IPS-18c (cell line): ENCODE results near the gene TNKS1BP1.
"Not testable (repeated sequence)": the region's sequence is repeated elsewhere in the genome, so short reads cannot be mapped to it uniquely, and the experiment has no call there.

ENCODE experiments used
- H3K4me3 ChIP-seq: 2 replicates; pipeline ENCODE4 v1.7.0; 2013; ENCODE audit warnings: low read depth, mild to moderate bottlenecking, low read length, moderate library complexity; ENCODE audit not compliant: insufficient read depth
- H3K9me3 ChIP-seq: one replicate; pipeline ENCODE4 v1.6.1; 2013; ENCODE audit warnings: mild to moderate bottlenecking, low read length, moderate library complexity; ENCODE audit not compliant: control insufficient read depth, insufficient read depth

TNKS1BP1 gene

GRCh38 chr11:57306940-57307565 lies 17.7 kb downstream of the TNKS1BP1 start:
- Histone ChIP-seq H3K9me3 (no peaks in the 10 kb centered on the region), H3K4me3 (no peak overlapping the region)

- H3K4me3 ChIP-seq = no peak overlapping the region
These were observed 18.4 kb downstream of the TNKS1BP1 start for GRCh38 chr11:57306161-57306876.

GRCh38 chr11:57305523-57305922 lies 19.2 kb downstream of the TNKS1BP1 start:
- H3K9me3 ChIP-seq = peaks cover 3% of the 10 kb centered on the region
- no peak overlapping the region for H3K4me3 ChIP-seq

More at GRCh38 chr11:57306161-57306876, 18.4 kb downstream of the TNKS1BP1 start:
- no peaks in the 10 kb centered on the region for H3K9me3 ChIP-seq

- Histone ChIP-seq H3K4me3 (no peak overlapping the region), H3K9me3 (peaks cover 3% of the 10 kb centered on the region)
These were observed 20.7 kb downstream of the TNKS1BP1 start for GRCh38 chr11:57303990-57304579.

GRCh38 chr11:57303280-57303989 lies 21.3 kb downstream of the TNKS1BP1 start:
- H3K4me3 ChIP-seq = no peak overlapping the region; the same call in 1 of the 2 replicates
- peaks cover 3% of the 10 kb centered on the region for H3K9me3 ChIP-seq

- peaks cover 3% of the 10 kb centered on the region for H3K9me3 ChIP-seq
These were observed 22.3 kb downstream of the TNKS1BP1 start for GRCh38 chr11:57302489-57302888.

GRCh38 chr11:57301711-57302423 lies 22.9 kb downstream of the TNKS1BP1 start:
- peaks cover 3% of the 10 kb centered on the region for H3K9me3 ChIP-seq

More at GRCh38 chr11:57302489-57302888, 22.3 kb downstream of the TNKS1BP1 start:
- no peak overlapping the region for H3K4me3 ChIP-seq

GRCh38 chr11:57300785-57301184 lies 24.0 kb downstream of the TNKS1BP1 start:
- Histone ChIP-seq H3K9me3 (peaks cover 3% of the 10 kb centered on the region), H3K4me3 (no peak overlapping the region)

More at GRCh38 chr11:57301711-57302423, 22.9 kb downstream of the TNKS1BP1 start:
- H3K4me3 ChIP-seq = no peak overlapping the region

- Histone ChIP-seq H3K9me3 (peaks cover 3% of the 10 kb centered on the region), H3K4me3 (no peak overlapping the region)
These were observed 25.5 kb downstream of the TNKS1BP1 start for GRCh38 chr11:57299150-57299737.

- H3K9me3 ChIP-seq = peaks cover 3% of the 10 kb centered on the region
- no peak overlapping the region for H3K4me3 ChIP-seq
These were observed 27.5 kb downstream of the TNKS1BP1 start for GRCh38 chr11:57297221-57297620.

GRCh38 chr11:57296205-57296604 lies 28.5 kb downstream of the TNKS1BP1 start:
- H3K9me3 ChIP-seq, H3K4me3 ChIP-seq: not testable (repeated sequence)

- no peak overlapping the region for H3K4me3 ChIP-seq
- no peaks in the 10 kb centered on the region for H3K9me3 ChIP-seq
These were observed 30.3 kb downstream of the TNKS1BP1 start for GRCh38 chr11:57294225-57295131.

GRCh38 chr11:57290288-57290687 lies 34.5 kb downstream of the TNKS1BP1 start:
- Histone ChIP-seq H3K4me3 (no peak overlapping the region), H3K9me3 (no peaks in the 10 kb centered on the region)

- Histone ChIP-seq H3K9me3 (no peaks in the 10 kb centered on the region), H3K4me3 (no peak overlapping the region)
These were observed 35.8 kb downstream of the TNKS1BP1 start for GRCh38 chr11:57288771-57289579.

- Histone ChIP-seq H3K4me3 (no peak overlapping the region), H3K9me3 (no peaks in the 10 kb centered on the region)
These were observed 36.9 kb downstream of the TNKS1BP1 start for GRCh38 chr11:57287884-57288283.
